IPS-20b (cell line): ENCODE measurements around the gene ZNF407.
"Not testable (repeated sequence)": the region's sequence is repeated elsewhere in the genome, so short reads cannot be mapped to it uniquely, and the experiment has no call there.

Experiments used
- H3K27ac ChIP-seq: one replicate; pipeline ENCODE4 v1.5.1; 2013; ENCODE audit warnings: low read length
- H3K27me3 ChIP-seq: 2 replicates; pipeline ENCODE4 v1.6.1; 2013; ENCODE audit warnings: mild to moderate bottlenecking, low read length, inconsistent platforms; ENCODE audit not compliant: insufficient read depth
- H3K36me3 ChIP-seq: 2 replicates; pipeline ENCODE4 v1.6.1; 2013; ENCODE audit warnings: low read depth, mild to moderate bottlenecking, inconsistent platforms, low read length, moderate library complexity; ENCODE audit not compliant: insufficient read depth
- H3K4me1 ChIP-seq: 2 replicates; pipeline ENCODE4 v1.6.1; 2013; ENCODE audit warnings: mild to moderate bottlenecking, control low read depth, inconsistent platforms, low read length, moderate library complexity; ENCODE audit not compliant: insufficient read depth
- H3K4me3 ChIP-seq: 2 replicates; pipeline ENCODE4 v1.5.1; 2013; ENCODE audit warnings: mild to moderate bottlenecking, low read length, inconsistent platforms
- H3K9ac ChIP-seq: 2 replicates; pipeline ENCODE4 v1.6.1; 2013; ENCODE audit warnings: low read depth, mild to moderate bottlenecking, inconsistent platforms, low read length, moderate library complexity
- H3K9me3 ChIP-seq: 2 replicates; pipeline ENCODE4 v1.6.1; 2013; ENCODE audit warnings: mild to moderate bottlenecking, low read depth, low read length, inconsistent platforms; ENCODE audit not compliant: insufficient read depth

The ZNF407 gene

GRCh38 chr18:75074196-75075015 is 476.7 kb downstream of the ZNF407 start:
- H3K4me3 ChIP-seq: no peak overlapping the region
- no peaks in the 10 kb centered on the region for H3K36me3 ChIP-seq
- no peaks in the 10 kb centered on the region for H3K4me1 ChIP-seq
- no peak overlapping the region for H3K9ac ChIP-seq
- H3K9me3 ChIP-seq: peaks cover 12% of the 10 kb centered on the region; the same call in 1 of the 2 replicates
- no peak overlapping the region for H3K27ac ChIP-seq
- no peaks in the 10 kb centered on the region for H3K27me3 ChIP-seq

DNA sequence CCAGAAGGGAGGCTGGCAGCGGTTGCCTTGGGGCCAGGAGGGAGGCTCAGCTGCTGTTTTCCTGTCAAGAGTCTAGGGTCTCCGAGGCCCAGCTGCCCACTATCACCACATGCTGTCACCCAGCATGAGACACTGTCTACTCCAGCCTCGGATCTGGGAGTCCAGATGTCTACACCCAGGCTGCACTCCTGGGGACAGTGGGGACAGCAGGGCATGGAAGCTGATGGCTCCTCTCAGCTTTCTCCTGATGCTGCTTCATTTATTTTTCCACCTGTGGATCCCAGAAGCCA is 477.3 kb downstream of the ZNF407 start:
- Histone ChIP-seq H3K27ac (no peak overlapping the region), H3K9ac (no peak overlapping the region), H3K36me3 (no peaks in the 10 kb centered on the region), H3K27me3 (no peaks in the 10 kb centered on the region), H3K9me3 (peaks cover 12% of the 10 kb centered on the region; the same call in 1 of the 2 replicates), H3K4me1 (no peaks in the 10 kb centered on the region), H3K4me3 (no peak overlapping the region)

DNA sequence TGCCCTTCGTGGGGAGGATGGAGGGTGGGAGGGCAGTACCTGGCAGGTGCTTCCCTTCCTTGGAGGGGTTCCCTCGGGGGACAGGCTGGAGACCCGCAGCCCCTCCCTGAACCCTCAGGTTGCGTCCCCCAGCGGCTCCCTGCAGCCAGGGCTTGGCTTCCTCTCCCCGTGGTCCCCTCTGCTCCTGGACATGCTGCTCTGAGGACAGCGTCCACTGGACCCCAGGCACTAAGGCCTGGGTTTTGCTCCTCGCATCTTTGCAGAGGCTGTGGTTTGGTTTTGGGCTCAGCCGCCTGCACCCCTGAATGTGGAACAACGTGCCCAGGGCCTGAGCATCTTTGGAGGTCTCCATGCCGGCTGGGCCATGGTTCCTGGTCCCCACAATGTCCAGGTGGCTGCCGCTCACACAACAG is 477.8 kb downstream of the ZNF407 start:
- Histone ChIP-seq H3K4me3 (no peak overlapping the region), H3K27me3 (no peaks in the 10 kb centered on the region), H3K9ac (no peak overlapping the region), H3K36me3 (no peaks in the 10 kb centered on the region), H3K9me3 (peaks cover 12% of the 10 kb centered on the region; the same call in 1 of the 2 replicates), H3K27ac (no peak overlapping the region), H3K4me1 (no peaks in the 10 kb centered on the region)

DNA sequence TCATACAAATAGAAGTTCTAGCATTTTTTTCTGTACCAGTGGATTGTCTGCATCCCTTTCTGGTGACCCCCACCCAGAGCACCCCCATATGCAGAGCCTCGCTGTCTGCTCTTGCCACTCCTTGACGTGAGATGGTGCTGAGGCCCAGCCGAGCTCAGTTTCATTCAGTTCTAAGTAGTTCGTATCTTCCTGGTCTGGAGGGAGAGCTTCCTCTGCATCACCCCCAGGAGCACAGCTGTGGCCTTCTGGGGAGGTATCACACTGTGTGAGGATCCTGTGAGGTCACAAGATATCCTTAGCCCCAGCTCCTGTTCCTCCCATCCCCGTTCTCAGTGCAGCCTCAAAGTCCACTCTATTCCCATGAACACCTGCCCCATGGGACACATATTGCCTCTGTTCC is 478.6 kb downstream of the ZNF407 start:
- Histone ChIP-seq H3K27ac (no peak overlapping the region), H3K27me3 (no peaks in the 10 kb centered on the region), H3K4me3 (no peak overlapping the region), H3K9me3 (peaks cover 12% of the 10 kb centered on the region; the same call in 1 of the 2 replicates), H3K4me1 (no peaks in the 10 kb centered on the region), H3K36me3 (no peaks in the 10 kb centered on the region), H3K9ac (no peak overlapping the region)

GRCh38 chr18:75081486-75081885 is 483.8 kb downstream of the ZNF407 start:
- H3K4me3 ChIP-seq: no peak overlapping the region
- no peak overlapping the region for H3K27ac ChIP-seq
- H3K27me3 ChIP-seq: no peaks in the 10 kb centered on the region
- no peak overlapping the region for H3K9ac ChIP-seq
- no peaks in the 10 kb centered on the region for H3K4me1 ChIP-seq
- H3K9me3 ChIP-seq: peaks cover 12% of the 10 kb centered on the region
- H3K36me3 ChIP-seq: no peaks in the 10 kb centered on the region

- Histone ChIP-seq H3K4me3 (no peak overlapping the region), H3K9me3 (peaks cover 2% of the 10 kb centered on the region), H3K27me3 (no peaks in the 10 kb centered on the region), H3K9ac (no peak overlapping the region), H3K27ac (no peak overlapping the region), H3K4me1 (no peaks in the 10 kb centered on the region), H3K36me3 (no peaks in the 10 kb centered on the region)
Observed at GRCh38 chr18:75083131-75083530, 485.5 kb downstream of the ZNF407 start.

DNA sequence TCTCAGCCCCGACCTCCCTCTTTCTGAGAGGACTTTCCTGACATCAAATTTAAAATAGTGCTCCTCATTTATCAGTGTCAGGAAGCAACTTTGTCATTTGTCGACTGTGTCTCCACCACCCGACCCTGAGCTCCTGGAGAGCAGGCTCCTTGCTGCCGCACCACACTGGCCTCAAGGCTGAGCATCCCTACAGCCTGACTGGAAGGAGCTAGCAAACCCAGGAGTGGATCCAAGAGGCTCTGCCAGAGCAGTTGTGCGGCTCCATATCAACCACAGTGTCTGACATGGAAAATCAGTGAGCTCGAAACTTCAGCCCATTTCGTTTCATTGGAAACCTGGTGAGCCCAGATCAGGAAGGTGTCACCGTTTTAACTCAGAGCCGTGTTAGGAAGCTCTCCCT is 486.1 kb downstream of the ZNF407 start:
- no peaks in the 10 kb centered on the region for H3K36me3 ChIP-seq
- H3K4me3 ChIP-seq: no peak overlapping the region
- no peak overlapping the region for H3K9ac ChIP-seq
- no peak overlapping the region for H3K27ac ChIP-seq
- no peaks in the 10 kb centered on the region for H3K27me3 ChIP-seq
- no peaks in the 10 kb centered on the region; the same call in 1 of the 2 replicates for H3K9me3 ChIP-seq
- H3K4me1 ChIP-seq: no peaks in the 10 kb centered on the region

GRCh38 chr18:75085676-75086075 is 488.0 kb downstream of the ZNF407 start:
- H3K9ac ChIP-seq, H3K36me3 ChIP-seq, H3K4me1 ChIP-seq, H3K27me3 ChIP-seq, H3K9me3 ChIP-seq, H3K4me3 ChIP-seq, H3K27ac ChIP-seq: not testable (repeated sequence)

DNA sequence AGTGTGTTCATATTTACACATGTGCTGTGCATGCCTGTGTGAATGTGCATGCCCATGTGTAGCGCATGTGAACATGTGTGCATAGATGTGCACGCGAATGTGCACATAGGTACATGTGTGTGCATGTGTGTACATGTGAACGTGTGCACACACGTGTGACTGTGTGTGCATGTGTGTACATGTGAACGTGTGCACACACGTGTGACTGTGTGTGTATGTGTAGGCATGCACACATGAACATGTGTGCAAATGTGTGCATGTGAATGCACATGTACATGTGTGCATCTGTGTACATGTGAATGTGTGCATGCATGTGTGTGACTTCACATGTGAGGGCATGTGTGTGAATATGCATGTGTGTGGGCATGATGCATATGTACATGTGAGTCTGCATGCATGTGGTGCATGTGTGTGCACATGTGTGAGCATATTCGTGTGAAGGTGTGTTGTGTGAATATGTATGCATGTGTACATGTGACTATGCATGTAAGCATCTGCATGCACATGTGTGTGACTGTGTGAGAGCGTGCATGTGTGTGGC is 488.9 kb downstream of the ZNF407 start:
- no peaks in the 10 kb centered on the region; the same call in 1 of the 2 replicates for H3K9me3 ChIP-seq
- H3K4me1 ChIP-seq: no peaks in the 10 kb centered on the region
- H3K36me3 ChIP-seq: no peaks in the 10 kb centered on the region
- H3K27me3 ChIP-seq: no peaks in the 10 kb centered on the region
- H3K27ac ChIP-seq: no peak overlapping the region
- no peak overlapping the region for H3K9ac ChIP-seq
- H3K4me3 ChIP-seq: no peak overlapping the region; the same call in 1 of the 2 replicates

GRCh38 chr18:75087119-75088020 is 489.7 kb downstream of the ZNF407 start:
- Histone ChIP-seq H3K9ac (no peak overlapping the region), H3K4me3 (no peak overlapping the region), H3K36me3 (no peaks in the 10 kb centered on the region), H3K4me1 (no peaks in the 10 kb centered on the region), H3K9me3 (no peaks in the 10 kb centered on the region; the same call in 1 of the 2 replicates), H3K27ac (no peak overlapping the region), H3K27me3 (no peaks in the 10 kb centered on the region)

DNA sequence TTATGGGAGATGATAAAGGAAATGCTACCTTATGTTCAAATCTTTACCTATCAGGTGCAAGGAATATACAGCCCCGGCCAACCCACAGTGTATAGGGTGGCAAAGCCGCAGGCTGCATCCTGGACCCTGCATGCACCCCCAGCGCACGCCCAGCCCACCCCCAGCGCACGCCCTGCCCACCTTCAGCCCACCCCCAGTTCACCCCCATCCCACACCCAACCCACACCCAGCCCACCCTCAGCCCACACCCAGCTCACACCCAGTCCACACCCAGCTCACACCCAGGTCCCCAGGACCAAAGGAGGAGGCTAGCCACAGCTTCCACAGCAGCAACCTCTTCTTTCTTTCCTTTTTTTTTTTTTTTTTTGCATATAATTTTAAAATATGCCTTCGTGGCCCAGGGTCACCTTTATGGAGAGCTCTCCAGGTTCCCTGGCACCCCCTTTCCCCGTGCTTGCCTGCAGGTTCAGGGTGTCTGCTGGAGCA is 490.4 kb downstream of the ZNF407 start:
- no peak overlapping the region for H3K27ac ChIP-seq
- H3K4me3 ChIP-seq: no peak overlapping the region
- no peaks in the 10 kb centered on the region for H3K27me3 ChIP-seq
- H3K4me1 ChIP-seq: no peaks in the 10 kb centered on the region
- H3K36me3 ChIP-seq: no peaks in the 10 kb centered on the region
- H3K9me3 ChIP-seq: no peaks in the 10 kb centered on the region; the same call in 1 of the 2 replicates
- H3K9ac ChIP-seq: no peak overlapping the region
